HG02885 (cell line): ENCODE measurements around the gene INPP4A.

Experiments used
- ATAC-seq: cut with Tn5 transposase; IDR thresholded peaks from one replicate; pipeline ENCODE4 v1.9.1; 2021; ENCODE audit warnings: mild to moderate bottlenecking; ENCODE audit not compliant: unreplicated experiment, poor library complexity

Gene INPP4A

DNA sequence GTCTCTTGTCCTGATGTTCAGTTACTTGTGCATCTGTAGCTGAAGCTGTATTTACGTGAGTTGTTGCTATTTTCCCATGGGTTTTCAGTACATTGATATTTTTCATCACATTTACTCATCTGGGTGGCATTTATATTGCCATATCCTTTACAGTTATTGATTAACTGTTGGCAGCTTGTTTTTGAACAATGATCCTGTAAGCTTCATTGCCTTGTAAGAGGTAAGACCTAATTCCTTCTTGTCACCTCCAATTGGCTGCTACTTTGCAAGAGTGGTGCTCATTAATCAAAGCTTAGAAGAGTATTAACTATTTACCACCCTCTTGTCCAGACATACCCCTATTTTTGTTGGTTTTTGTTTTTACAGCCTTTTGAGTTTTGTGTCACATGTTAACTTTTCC is 88.9 kb downstream of the INPP4A start:
- no peak for ATAC-seq

DNA sequence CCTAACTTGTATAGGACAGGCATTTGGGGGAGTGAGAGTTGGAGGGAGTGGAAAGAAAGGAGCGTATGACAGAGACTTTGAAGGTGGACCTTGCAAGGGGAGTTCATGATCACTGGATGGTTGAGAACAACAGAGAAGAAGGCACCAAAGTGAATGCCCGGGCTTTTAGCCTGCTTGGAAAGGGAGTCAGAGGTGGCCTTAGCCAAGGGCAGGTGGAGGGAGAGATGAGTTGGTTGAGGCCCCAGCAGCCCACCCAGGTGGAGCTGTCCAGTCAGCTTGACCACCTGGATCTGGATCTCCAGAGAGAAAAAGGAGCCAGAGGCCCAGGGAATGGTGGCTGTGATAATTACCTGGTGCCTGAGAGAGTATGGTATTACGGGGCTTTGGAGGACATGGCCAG is 90.1 kb downstream of the INPP4A start:
- ATAC-seq: no peak

DNA sequence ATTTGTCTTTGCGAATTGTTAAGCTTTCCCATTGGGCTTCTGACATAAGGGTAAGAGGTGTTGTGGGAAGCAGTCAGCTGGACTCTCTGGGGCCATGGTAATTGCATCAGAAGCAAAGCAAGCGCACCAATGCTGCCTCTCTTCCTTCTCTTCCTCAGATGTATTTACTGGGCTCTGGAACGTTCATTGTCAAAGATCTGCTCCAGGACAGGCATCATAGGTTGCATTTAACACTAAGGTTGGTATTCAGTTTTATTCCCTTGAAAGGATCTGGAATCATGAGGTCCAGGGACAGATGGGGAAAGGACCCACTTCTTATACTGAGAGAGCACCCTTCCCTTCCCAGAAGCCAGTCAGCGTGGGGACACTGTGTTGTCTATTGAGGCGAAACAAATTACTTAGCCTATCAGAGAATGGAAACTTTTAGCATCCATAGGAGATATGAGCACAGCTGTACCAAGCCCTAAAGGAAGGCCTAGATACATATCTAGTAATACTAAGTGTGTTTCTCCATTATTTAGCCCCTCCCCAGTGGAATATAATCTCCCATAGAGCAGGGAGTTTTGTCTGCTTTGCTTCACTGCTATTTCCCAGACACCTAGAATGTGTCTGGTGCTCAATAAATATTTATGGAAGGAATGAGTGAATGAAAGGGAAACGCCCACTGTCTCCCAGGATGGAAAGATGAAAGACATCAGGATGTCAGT is 91.5 kb downstream of the INPP4A start:
- no peak for ATAC-seq

DNA sequence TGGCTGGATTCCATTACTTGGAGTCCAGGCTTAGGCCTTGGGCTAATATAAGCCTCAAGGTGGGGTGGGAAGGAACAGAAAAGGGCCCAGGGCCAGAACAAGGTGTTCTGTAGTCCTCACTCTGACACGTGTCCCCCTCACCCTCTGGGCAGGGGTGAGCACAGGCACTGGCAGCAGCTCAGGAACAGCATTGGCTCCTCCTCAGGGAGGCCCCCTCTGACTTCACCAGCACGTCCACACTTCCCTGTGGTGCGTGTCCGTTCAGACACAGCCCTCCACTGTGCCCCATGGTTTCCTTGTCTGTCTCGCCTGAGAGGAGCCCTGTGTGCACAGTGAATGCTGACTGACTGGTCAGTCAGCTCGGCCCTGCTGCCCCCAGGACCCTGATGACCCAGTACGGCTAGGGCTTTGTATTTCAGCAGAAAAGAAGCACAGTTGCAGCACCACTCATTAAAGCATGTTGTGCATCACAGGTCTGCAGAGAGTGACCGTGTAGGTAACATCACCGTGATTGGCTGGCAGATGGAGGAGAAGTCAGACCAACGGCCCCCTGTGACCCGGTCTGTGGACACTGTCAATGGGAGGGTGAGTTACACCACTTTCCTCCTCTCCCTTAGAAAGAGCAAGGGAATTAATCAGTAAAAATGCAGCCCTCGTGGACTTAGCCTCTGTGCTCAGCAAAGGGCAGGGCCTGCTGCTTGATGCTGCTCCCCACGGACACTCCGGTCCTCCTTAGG is 92.9 kb downstream of the INPP4A start:
- ATAC-seq: no peak

DNA sequence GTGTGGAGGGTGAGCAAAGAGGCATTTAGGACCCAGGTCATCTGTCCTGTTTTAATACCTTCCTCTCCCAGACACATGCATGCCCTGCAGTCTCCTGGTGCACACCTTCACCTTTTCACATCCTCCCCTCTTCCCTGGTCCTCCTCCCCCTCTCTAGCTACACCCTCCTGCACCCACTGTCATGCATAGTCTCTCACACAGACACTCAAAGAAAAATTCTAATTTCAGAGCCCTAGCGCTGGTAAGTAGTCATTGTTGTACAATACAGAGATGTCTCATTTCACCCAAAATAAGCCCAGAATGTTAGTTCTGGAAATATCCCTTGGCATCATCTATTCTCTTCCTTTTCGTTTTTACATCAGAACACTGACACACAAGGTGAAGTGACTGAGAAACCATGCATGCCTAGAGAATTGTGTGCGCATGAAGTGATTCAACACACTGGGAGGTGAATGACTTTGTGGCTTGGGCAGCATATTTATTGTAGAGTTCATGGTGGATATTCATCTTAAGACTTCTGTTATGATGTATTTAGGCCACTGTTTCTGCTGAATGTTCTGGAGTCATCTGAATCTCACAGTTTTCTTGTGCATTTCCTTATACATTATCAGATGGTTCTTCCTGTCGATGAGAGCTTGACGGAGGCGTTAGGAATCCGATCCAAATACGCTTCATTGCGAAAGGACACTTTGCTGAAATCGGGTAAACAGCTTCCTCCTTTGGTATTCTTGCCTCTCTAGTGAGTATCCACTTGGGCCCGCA is 93.8 kb downstream of the INPP4A start:
- ATAC-seq: no peak

DNA sequence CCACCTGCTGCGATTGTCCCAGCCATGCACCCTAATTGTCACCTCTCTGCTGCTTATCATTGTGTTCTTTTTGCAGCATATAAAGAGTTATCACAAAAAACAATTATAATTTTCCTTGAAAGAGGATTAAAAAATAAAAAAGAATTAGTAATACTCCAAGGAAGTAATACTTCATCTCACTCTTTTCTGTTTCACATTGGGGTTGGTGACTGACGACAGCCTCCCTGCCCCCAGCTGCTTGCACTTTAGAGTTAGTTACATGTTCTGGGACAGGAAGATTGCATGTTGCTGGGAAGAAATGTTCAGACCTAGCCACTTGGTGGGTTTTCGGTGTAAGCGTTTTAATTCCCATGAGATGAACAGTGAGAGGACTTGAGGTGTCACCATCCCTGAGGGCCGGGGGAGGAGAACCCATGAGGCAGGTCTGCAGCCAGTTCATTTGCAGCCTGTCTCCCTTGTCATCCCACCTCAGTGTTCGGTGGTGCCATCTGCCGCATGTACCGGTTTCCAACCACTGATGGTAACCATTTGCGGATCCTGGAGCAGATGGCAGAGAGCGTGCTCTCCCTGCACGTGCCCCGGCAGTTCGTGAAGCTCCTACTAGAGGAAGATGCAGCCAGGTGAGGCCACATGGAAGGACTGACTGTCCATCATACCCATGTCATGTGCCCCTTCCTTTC is 94.5 kb downstream of the INPP4A start:
- ATAC-seq: no peak

DNA sequence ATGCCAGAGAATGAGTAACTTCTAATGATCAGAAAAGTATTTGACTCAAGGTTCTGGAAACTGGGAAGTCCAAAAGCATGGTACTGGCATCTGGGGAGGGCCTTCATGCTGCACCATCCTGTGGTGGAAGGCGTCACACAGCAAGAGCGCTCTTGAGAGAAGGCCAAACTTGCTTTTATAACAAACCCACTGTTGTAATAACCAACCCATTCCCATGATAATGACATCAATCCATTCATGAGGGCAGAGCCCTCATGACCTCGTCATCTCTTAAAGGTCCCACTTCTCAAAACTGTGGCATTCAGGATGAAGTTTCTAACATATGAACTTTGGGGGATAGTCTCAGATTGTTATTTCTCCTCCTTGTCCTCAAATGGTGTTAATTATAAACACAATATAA is 95.9 kb downstream of the INPP4A start:
- ATAC-seq: no peak

DNA sequence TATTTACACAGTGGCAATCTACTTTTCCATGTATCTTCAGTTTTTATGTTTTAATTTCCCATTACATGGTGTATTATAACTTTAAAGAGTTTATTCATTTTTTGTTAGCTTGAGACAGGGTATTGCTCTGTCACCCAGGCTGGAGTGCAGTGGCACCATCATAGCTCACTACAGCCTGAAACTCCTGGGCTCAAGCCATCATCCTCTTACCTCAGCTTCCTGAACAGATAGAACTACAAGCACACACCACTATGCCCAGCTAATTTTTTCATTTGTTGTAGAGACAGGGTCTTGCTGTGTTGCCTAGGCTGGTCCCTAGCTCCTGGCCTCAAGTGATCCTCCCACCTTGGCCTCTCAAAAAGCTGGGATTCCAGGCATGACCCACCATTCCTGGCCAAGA is 96.8 kb downstream of the INPP4A start:
- no peak for ATAC-seq

DNA sequence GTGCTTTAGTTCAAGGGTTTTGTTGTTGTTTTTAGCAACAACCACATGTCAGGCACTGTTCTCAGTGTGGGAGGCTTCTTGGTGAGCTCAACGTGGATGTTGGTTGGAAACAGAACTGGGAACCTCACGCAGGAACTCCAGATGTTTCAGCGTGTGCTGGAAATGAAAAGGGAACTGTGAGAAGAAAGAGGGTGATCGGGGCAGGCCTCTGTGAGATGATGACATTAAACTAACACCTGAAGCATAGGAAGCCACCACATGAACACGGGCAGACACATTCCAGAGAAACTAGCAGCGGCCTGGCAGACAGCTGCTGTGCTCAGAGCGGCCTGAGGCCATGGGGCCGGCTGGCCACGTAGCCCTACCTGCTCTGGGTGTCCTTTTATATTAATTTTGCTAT is 97.2 kb downstream of the INPP4A start:
- no peak for ATAC-seq

DNA sequence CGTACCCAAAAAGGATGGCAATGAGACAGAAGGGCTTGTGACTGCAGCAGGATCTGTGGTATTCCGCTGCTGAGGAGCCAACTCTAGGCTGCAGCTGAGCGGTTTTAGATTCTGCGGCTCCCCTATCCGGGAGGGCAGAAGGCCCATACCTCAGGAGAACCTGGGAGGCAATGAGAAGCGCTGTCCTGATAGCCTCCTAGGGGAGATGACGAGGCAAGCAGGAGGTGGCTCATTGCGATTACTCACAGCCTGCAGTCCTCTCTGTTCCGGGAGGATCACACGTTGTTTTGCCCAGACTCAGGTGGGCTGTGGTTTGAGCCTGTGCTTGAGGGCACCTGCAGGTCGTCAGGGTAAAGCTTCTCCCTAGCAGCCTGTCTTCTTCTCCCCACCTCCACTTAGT is 98.6 kb downstream of the INPP4A start:
- no peak for ATAC-seq

DNA sequence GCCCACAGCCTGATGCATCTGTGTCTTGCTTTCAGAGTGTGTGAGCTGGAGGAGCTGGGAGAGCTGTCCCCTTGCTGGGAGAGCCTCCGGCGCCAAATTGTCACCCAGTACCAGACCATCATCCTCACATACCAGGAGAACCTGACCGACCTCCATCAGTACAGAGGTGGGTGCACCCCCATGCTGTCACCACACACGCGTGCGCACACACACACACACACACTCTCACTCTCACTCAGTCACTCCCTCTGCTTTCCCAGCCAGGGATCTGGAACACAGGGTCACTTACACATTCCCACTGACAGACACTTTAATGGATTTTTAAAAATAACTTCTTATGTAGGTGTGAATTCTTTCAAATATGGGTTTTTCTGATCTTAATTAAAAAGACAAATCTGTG is 99.2 kb downstream of the INPP4A start:
- ATAC-seq: no peak

DNA sequence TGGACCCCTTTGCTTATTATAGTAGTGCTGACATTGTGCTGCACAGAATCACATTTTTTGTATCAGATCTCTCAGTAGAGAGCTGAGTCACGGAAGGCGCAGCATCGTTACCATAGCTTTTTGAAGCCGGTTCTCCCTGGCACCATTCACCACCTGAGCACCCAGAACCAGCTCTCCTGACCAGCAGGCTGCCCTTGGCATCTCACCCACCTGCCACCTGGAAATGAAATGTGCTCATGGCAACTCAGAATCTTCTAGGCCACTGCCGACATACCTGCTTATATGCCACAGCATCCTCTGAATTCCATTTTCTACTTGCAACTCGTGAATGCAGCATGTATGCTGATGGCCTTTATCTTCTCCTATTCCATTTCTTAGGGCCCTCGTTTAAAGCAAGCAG is 100.9 kb downstream of the INPP4A start:
- no peak for ATAC-seq

DNA sequence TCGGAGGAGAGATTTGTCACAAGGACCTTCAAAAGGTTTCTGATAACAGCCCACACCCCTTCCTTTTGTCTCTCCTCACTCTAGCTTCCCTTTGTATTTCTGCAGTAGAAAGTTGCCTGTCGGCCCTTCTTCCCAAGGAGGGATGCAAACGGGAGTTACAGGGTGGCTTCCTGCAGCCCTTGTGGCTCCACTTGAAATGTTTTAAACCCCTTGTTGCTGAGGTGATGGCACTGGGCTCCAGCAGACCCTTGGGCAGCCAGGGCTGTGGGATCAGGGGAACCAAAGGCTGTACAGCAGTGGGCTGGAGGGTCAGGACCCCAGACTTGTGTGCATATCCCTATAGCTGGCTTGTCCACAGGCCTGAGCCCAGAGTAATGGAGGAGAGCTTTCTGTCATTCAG is 101.5 kb downstream of the INPP4A start:
- ATAC-seq: no peak

DNA sequence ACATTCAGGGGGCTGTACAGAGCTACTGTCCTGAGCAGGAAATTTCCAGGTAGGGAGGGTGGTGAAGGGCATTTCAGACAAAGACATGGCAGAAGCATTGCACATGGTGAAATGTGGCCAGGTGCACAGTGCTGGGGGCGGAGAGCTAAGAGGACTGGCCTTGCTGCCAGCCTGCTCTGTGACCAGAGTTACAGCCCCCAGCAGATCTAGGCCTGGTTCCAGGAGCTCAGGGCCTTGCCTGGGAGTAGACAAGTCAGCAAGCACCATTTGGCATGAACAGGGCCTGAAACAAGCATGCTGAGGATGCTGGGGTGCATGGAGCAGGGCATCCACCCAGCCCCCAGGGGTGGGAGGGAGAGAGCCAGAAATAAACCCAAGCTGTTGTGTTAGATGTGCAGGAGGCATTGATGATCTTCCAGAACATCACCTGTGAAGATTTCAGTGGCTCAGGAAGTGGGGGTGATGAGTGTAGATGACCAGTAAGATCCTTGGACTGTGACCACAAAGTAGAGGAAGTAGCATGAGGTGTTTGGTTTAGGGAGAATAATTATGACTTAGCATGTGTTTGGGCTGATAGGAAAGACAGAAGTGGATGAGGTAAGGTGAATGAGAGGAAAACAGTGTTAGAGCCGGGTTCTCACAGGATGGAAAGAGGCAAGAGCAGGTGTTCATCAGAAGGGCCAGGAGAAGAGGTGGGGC is 102.6 kb downstream of the INPP4A start:
- peak; percentile 48 for ATAC-seq

DNA sequence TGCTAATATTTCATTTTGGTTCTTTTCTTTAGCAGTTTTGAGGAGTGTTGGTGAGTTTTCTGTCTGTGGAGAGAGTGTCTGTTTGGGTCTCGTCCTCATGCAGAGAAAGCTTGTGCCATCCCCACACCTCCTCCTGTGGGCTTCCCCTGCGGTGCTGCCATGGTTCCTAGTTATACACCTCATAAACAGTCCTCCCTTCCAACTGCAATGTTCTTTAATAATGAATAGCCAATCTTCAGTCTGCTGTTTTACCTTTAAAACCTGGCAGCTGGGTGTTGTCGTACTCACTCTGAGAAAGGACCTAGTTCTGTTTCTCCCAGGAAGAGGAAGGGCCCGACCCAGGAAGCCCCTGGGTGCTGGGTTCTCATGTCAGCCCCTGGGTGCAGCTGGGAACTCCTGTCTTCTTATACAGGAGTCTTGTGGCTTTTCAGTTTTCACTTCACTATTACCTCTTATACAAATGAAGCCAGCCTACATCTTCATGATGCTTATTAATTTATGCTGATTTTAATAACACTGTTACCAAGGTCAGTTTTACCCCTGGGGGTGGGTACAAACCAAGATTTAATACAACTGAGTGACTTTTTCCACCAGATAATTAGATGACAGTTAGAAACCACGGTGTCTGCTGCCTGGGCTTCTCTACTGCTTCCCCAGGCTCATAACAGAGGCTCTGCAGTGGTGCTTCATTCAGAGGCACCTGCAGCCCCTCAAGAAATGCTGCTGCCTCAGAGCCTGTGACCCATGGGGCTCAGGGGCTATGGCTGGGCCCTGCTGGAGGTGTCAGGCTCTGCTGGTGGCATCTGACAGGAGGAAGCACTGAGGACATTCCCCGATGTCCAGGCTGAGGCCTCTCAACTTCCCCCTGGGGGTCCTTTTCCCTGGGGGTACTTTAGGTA is 104.5 kb downstream of the INPP4A start:
- peak; percentile 53 for ATAC-seq

DNA sequence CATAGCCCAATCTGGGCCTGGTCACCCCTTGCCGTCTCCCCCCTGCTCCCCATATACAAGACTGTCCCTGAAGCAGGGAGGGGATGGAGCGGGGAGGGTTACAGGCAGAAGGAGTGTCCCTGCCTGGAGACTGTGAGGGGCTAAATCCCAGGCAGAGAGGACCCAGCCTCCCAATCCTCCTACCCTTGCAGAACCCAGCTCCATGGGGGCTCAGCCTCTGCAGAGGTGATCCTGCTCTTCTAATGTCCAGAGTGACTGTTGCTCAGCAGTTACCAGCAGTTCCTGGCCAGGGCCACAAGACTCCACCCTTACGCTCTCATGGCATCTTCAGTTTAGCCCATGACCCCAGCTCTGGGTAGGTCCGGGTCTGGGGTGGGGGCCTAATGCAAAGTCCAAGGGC is 105.5 kb downstream of the INPP4A start:
- no peak for ATAC-seq

DNA sequence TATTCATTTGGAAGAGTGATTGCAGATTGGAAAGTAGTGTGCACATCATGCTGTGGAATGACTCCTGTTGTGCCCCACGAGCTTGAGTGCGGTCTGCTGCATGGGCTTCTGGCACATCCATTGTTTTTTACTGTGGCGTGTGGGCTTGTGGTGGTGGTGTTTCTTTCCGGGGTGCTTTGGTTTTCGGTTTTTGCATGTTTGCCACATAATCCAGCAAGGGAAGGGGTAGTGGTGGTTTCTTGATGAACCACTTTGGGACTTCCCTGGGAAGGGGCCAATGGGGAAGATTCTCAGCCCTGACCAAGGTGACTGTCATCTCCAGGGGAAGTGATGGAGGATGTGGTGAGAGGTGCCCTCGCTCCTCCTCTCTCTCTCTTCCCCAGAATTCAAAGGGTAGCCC is 106.7 kb downstream of the INPP4A start:
- ATAC-seq: no peak

DNA sequence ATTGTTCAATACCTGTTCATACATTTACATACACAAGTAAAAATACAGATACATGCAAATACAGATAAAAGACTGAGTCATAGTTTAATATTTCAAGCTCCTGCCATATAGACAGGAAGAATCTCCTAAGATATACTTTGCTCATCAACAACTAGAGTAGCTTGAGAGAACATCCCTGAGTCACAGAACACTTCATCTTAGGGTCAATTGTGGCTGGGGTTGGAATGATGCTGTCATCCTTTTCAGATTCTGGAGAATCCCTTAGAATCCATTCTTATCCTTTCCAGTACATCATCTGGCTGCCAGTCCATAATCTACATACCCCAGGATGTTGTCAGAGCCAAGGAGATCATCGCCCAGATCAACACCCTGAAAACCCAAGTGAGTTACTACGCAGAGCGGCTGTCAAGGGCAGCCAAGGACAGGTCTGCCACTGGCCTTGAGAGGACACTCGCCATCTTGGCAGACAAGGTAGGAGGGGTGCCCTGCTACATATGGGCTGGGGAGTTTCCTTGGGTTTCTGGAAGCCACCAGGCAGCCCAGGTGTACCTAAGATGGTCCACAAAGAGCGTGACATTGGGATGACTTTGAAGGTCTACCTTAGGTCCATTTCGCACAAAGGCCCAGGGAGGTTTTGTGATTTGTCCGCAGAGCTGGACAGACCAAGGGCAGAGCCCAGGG is 108.0 kb downstream of the INPP4A start:
- no peak for ATAC-seq
